ENCODE data around the gene DNASE1L3. TPM values are rescaled to one million over a fixed set of nuclear protein-coding genes. Genes with fewer than 3 reads are reported as not detected.
A peak's percentile ranks its signal among the peaks of the same experiment; 100 is the strongest.

The DNASE1L3 gene
- total and polyA plus RNA-seq, 2 of the 13 experiments (the other 11 are each of a cell fraction or from before 2014, with no cell fraction given), result 0.86 to 1.7 TPM

- TF ChIP-seq SNAPC2 (CRISPR knock-in tag; IDR thresholded peaks at IDR 0.05) (peak; percentile 46; the same call in 1 of the 2 replicates), KDM1A (CRISPR knock-in tag; IDR thresholded peaks at IDR 0.05) (0 out of 2 replicates have a peak, but pooled peaks have one; percentile 19), ZNF776 (CRISPR knock-in tag; IDR thresholded peaks at IDR 0.05) (peak; percentile 70; the same call in 1 of the 2 replicates), FLYWCH1 (CRISPR knock-in tag; IDR thresholded peaks at IDR 0.05) (no peak), SNAI1 (CRISPR knock-in tag; IDR thresholded peaks at IDR 0.05; ENCODE audit: borderline replicate concordance) (no peak), ZNF609 (CRISPR knock-in tag; IDR thresholded peaks at IDR 0.05; ENCODE audit: borderline replicate concordance) (peak; percentile 29; the same call in 1 of the 2 replicates), BCL6 (CRISPR knock-in tag; IDR thresholded peaks at IDR 0.05) (peak; percentile 85), CREB1 (IDR thresholded peaks at IDR 0.05) (no peak), CREB1 (CRISPR knock-in tag; IDR thresholded peaks at IDR 0.05) (peak; percentile 53; the same call in 1 of the 2 replicates), PRDM10 (CRISPR knock-in tag; IDR thresholded peaks at IDR 0.05; ENCODE audit: low read depth) (peak; percentile 58; the same call in 1 of the 2 replicates), ZNF234 (CRISPR knock-in tag; conservative IDR thresholded peaks at IDR 0.05) (no peak), ZFP36L1 (CRISPR knock-in tag; IDR thresholded peaks at IDR 0.05) (peak; percentile 50; the same call in 1 of the 2 replicates), KLF6 (CRISPR knock-in tag; IDR thresholded peaks at IDR 0.05) (no peak), HNF4G (IDR thresholded peaks at IDR 0.05; ENCODE audit: borderline replicate concordance, low read depth, low read length) (peak; percentile 46; the same call in 1 of the 2 replicates), HNF4G (CRISPR knock-in tag; IDR thresholded peaks at IDR 0.05; ENCODE audit: borderline replicate concordance, low read depth) (no peak; the same call in 1 of the 2 replicates), REPIN1 (CRISPR knock-in tag; IDR thresholded peaks at IDR 0.05; ENCODE audit: borderline replicate concordance, low read depth) (peak; percentile 57; the same call in 1 of the 2 replicates)
- TF ChIP-seq, protein P1, sequence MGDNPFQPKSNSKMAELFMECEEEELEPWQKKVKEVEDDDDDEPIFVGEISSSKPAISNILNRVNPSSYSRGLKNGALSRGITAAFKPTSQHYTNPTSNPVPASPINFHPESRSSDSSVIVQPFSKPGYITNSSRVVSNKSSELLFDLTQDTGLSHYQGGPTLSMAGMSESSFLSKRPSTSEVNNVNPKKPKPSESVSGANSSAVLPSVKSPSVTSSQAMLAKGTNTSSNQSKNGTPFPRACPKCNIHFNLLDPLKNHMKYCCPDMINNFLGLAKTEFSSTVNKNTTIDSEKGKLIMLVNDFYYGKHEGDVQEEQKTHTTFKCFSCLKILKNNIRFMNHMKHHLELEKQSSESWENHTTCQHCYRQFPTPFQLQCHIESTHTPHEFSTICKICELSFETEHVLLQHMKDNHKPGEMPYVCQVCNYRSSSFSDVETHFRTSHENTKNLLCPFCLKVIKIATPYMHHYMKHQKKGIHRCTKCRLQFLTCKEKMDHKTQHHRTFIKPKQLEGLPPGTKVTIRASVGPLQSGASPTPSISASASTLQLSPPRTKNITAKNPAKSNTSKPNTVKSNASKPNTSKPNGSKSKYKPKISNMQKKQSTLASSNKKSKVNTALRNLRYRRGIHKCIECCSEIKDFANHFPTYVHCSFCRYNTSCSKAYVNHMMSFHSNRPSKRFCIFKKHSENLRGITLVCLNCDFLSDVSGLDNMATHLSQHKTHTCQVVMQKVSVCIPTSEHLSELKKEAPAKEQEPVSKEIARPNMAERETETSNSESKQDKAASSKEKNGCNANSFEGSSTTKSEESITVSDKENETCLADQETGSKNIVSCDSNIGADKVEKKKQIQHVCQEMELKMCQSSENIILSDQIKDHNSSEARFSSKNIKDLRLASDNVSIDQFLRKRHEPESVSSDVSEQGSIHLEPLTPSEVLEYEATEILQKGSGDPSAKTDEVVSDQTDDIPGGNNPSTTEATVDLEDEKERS (CRISPR knock-in tag; IDR thresholded peaks at IDR 0.05), result 0 out of 2 replicates have a peak, but pooled peaks have one; percentile 62
Measured at GRCh38 chr3:58173669-58174398, 36.9 kb downstream of the DNASE1L3 start (continued).
